ENCODE measurements around the gene TMOD1. TPM values are rescaled to one million over a fixed set of nuclear protein-coding genes. Genes with fewer than 3 reads are reported as not detected.
"Not testable (repeated sequence)": the region's sequence is repeated elsewhere in the genome, so short reads cannot be mapped to it uniquely, and the experiment has no call there.

The TMOD1 gene
- total and polyA plus RNA-seq, 4 donors: 9.2 to 20.0 (median 14.1) TPM

- WGBS: 82% methylated on average over 6 of the region's 6 CpGs
Observed at GRCh38 chr9:97572892-97573365, 71.5 kb downstream of the TMOD1 start.

GRCh38 chr9:97573482-97574073, 72.1 kb downstream of the TMOD1 start:
- Histone ChIP-seq H3K27me3 (ENCODE audit: control insufficient read depth in 4 of 4, insufficient read depth in 4 of 4, low read length in 3 of 4) (no peaks in the 10 kb centered on the region), H3K36me3 (ENCODE audit: control insufficient read depth in 4 of 4, insufficient read depth in 3 of 4, low read depth in 1 of 4, low read length in 3 of 4) (no peaks in the 10 kb centered on the region)

More at GRCh38 chr9:97572892-97573365, 71.5 kb downstream of the TMOD1 start:
- no peaks in the 10 kb centered on the region for H3K27me3 ChIP-seq (ENCODE audit: control insufficient read depth in 4 of 4, insufficient read depth in 4 of 4, low read length in 3 of 4)
- no peaks in the 10 kb centered on the region for H3K36me3 ChIP-seq (ENCODE audit: control insufficient read depth in 4 of 4, insufficient read depth in 3 of 4, low read depth in 1 of 4, low read length in 3 of 4)
- H3K27ac ChIP-seq (ENCODE audit: low read depth in 1 of 2, low read length in 2 of 2): no peak overlapping the region
- TF ChIP-seq NR2F2 (IDR thresholded peaks at IDR 0.05) (no peak), JUND (IDR thresholded peaks at IDR 0.05) (no peak), EGR1 (IDR thresholded peaks at IDR 0.05; ENCODE audit: low read depth in 2 of 2) (no peak), ZBTB33 (IDR thresholded peaks at IDR 0.05) (no peak), TAF1 (conservative IDR thresholded peaks at IDR 0.05) (no peak), SP1 (IDR thresholded peaks at IDR 0.05) (no peak), YY1 (IDR thresholded peaks at IDR 0.05) (no peak), HNF4A (conservative IDR thresholded peaks at IDR 0.05) (no peak), GABPA (IDR thresholded peaks at IDR 0.05 in 1 of 2, conservative IDR thresholded peaks at IDR 0.05 in 1 of 2) (no peak), ATF3 (IDR thresholded peaks at IDR 0.05) (no peak), MAX (IDR thresholded peaks at IDR 0.05) (no peak), RXRA (IDR thresholded peaks at IDR 0.05) (no peak)
- H3K4me3 ChIP-seq (ENCODE audit: low read depth in 1 of 3, low read length in 3 of 3): no peak overlapping the region
- no peaks in the 10 kb centered on the region for H3K9me3 ChIP-seq (ENCODE audit: control insufficient read depth in 4 of 4, low read length in 3 of 4)
- no peak overlapping the region for H3K9ac ChIP-seq (ENCODE audit: low read depth in 1 of 2, low read length in 2 of 2)
- DNase-seq (ENCODE audit: low spot score): no peak
- peaks cover 5 to 23% (median 12%) of the 10 kb centered on the region in 4 donors for H3K4me1 ChIP-seq (ENCODE audit: control insufficient read depth in 4 of 4, insufficient read depth in 4 of 4, low read length in 3 of 4)

GRCh38 chr9:97574101-97574571, 72.7 kb downstream of the TMOD1 start:
- not testable (repeated sequence) for H3K27me3 ChIP-seq (ENCODE audit: control insufficient read depth in 4 of 4, insufficient read depth in 4 of 4, low read length in 3 of 4); H3K9me3 ChIP-seq (ENCODE audit: control insufficient read depth in 4 of 4, low read length in 3 of 4); H3K27ac ChIP-seq (ENCODE audit: low read depth in 1 of 2, low read length in 2 of 2); H3K36me3 ChIP-seq (ENCODE audit: control insufficient read depth in 4 of 4, insufficient read depth in 3 of 4, low read depth in 1 of 4, low read length in 3 of 4); H3K9ac ChIP-seq (ENCODE audit: low read depth in 1 of 2, low read length in 2 of 2); H3K4me3 ChIP-seq (ENCODE audit: low read depth in 1 of 3, low read length in 3 of 3); DNase-seq (ENCODE audit: low spot score)
- H3K4me1 ChIP-seq (ENCODE audit: control insufficient read depth in 4 of 4, insufficient read depth in 4 of 4, low read length in 3 of 4): peaks cover 5 to 23% (median 12%) of the 10 kb centered on the region in 4 donors
- WGBS: 95% methylated on average over 47 of the region's 47 CpGs

More at GRCh38 chr9:97573482-97574073, 72.1 kb downstream of the TMOD1 start:
- no peak for TF ChIP-seq SP1 (IDR thresholded peaks at IDR 0.05)
- no peak for TF ChIP-seq TAF1 (conservative IDR thresholded peaks at IDR 0.05)
- WGBS: 91% methylated on average over 5 of the region's 5 CpGs
- no peak overlapping the region for H3K9ac ChIP-seq (ENCODE audit: low read depth in 1 of 2, low read length in 2 of 2)
- H3K4me1 ChIP-seq (ENCODE audit: control insufficient read depth in 4 of 4, insufficient read depth in 4 of 4, low read length in 3 of 4): peaks cover 5 to 23% (median 12%) of the 10 kb centered on the region in 4 donors
- no peak for DNase-seq (ENCODE audit: low spot score)
- H3K4me3 ChIP-seq (ENCODE audit: low read depth in 1 of 3, low read length in 3 of 3): no peak overlapping the region
- H3K27ac ChIP-seq (ENCODE audit: low read depth in 1 of 2, low read length in 2 of 2): no peak overlapping the region
- no peaks in the 10 kb centered on the region for H3K9me3 ChIP-seq (ENCODE audit: control insufficient read depth in 4 of 4, low read length in 3 of 4)

GRCh38 chr9:97574921-97575672, 73.6 kb downstream of the TMOD1 start:
- not testable (repeated sequence) for H3K36me3 ChIP-seq (ENCODE audit: control insufficient read depth in 4 of 4, insufficient read depth in 3 of 4, low read depth in 1 of 4, low read length in 3 of 4); H3K27me3 ChIP-seq (ENCODE audit: control insufficient read depth in 4 of 4, insufficient read depth in 4 of 4, low read length in 3 of 4); DNase-seq (ENCODE audit: low spot score); H3K9me3 ChIP-seq (ENCODE audit: control insufficient read depth in 4 of 4, low read length in 3 of 4); H3K27ac ChIP-seq (ENCODE audit: low read depth in 1 of 2, low read length in 2 of 2); H3K9ac ChIP-seq (ENCODE audit: low read depth in 1 of 2, low read length in 2 of 2); H3K4me3 ChIP-seq (ENCODE audit: low read depth in 1 of 3, low read length in 3 of 3)
- 83% methylated on average over 21 of the region's 21 CpGs for WGBS
- peaks cover 5 to 23% (median 12%) of the 10 kb centered on the region in 4 donors for H3K4me1 ChIP-seq (ENCODE audit: control insufficient read depth in 4 of 4, insufficient read depth in 4 of 4, low read length in 3 of 4)
